H1 (cell line): Measurements from ENCODE around the gene TOM1L2. TPM values are rescaled to one million over a fixed set of nuclear protein-coding genes. Genes with fewer than 3 reads are reported as not detected.

ENCODE experiments used
- SIN3A ChIP-seq, 2 experiments: IDR thresholded peaks in 1 of 2; conservative IDR thresholded peaks in 1 of 2; 2 replicates each; pipeline ENCODE4 v1.6.1; 2011 to 2012; ENCODE audit warnings: low read length in 2 of 2, improper control_type of control experiment in 1 of 2, low read depth in 1 of 2, mild to moderate bottlenecking in 1 of 2
- polyA plus RNA-seq, 7 experiments: library from polyadenylated mRNA; depleted of rRNA in 3 of 7; stranded (reverse) in 5 of 7; unstranded in 2 of 7; fragments of >200 nt in 5 of 7; fragments of 200-250 nt in 2 of 7; gene quantifications; 1 replicate in 5 of 7; 2 replicates in 1 of 7; 4 replicates in 1 of 7; pipeline versions ENCODE4 v1.2.1 to v1.2.3, GENCODE V29; 2011 to 2013; ENCODE audit warnings: missing spikeins in 2 of 7, mixed read lengths in 2 of 7
- total RNA-seq: library from RNA; stranded (reverse); fragmentation: NEBNext Ultra II Directional; extraction: Animal tissue kit (Norgen Biotek cat#: 25700); gene quantifications from 2 replicates; pipeline ENCODE4 v1.2.1, GENCODE V29; 2021

The TOM1L2 gene
- total and polyA plus RNA-seq, 2 of the 8 experiments (the other 6 are each of a cell fraction or from before 2014, with no cell fraction given): 2.0 to 3.4 TPM

DNA sequence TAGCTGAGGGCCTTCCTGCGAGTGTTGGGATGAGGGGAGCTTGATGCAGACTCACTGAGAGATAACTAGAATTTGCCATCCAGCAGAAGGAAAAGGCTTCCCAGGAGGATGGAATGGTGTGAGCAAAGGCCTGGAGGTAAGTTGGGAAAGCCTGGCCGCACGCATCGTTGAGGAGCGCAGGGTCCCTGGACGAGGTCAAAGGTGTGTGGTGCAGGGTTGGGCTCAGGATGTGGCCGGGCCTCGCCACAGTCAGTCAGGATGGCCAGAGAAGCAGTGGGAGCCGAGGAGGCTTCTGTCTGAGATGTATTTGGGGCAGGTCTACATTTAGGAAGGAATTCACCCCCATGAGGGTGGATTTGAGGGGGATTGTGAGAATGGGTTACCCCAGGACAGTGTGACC, 16.9 kb upstream of the TOM1L2 start (continued):
- no peak for TF ChIP-seq SIN3A (conservative IDR thresholded peaks at IDR 0.05 in 1 of 2, IDR thresholded peaks at IDR 0.05 in 1 of 2; ENCODE audit: low read depth in 1 of 2, low read length in 2 of 2)
